Activated gamma-delta T cell treated with anti-CD3 and anti-CD28 coated beads, Interleukin-2, amount 50 U/mL, for 16 hours (primary cell): ENCODE data around the gene AQP6.
"Not testable (repeated sequence)": the region's sequence is repeated elsewhere in the genome, so short reads cannot be mapped to it uniquely, and the experiment has no call there.

Source experiments
- DNase-seq: peaks from one replicate; pipeline ENCODE4 v3.0.0-alpha.2; 2020; ENCODE audit warnings: low read depth

AQP6 gene

DNA sequence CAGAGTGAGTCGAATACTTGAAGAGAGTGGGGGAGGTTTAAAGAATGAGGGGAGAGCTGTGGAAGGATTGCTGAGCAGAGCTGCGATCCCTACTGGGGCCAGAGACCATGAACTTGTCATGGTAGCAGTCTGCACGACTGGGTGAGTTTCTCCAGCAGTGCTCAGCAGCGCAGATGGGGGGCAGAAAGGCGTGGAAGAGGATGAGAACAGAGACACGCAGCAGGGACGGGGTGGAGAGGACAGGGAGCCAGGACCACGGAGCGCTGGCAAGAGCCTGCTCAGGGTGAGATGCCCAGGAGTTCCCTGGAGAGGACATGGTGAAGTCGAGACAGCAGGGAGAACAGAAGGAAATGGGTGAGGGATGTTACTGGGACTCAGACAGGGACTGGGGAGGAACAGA is 2.1 kb upstream of the AQP6 start:
- DNase-seq = no peak

DNA sequence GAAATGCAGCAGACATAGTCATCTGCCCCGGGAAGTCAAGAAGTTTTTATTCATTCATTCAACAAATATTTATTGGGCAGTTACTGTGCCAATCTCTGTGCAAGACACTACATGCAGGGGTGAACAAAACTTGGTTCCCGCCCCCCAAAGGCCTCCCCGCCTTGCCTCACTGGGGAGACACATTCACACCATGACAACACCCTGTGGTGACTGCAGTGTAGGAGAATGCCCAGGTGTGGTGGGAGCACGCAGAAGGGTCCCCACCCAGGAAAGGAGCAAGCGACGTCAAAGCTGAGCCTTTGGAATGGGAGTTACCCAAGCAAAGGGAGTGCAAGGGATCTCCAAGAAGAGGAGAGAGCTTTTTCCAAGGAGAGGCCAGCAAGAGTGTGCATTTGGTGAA is 1.6 kb upstream of the AQP6 start:
- no peak for DNase-seq

DNA sequence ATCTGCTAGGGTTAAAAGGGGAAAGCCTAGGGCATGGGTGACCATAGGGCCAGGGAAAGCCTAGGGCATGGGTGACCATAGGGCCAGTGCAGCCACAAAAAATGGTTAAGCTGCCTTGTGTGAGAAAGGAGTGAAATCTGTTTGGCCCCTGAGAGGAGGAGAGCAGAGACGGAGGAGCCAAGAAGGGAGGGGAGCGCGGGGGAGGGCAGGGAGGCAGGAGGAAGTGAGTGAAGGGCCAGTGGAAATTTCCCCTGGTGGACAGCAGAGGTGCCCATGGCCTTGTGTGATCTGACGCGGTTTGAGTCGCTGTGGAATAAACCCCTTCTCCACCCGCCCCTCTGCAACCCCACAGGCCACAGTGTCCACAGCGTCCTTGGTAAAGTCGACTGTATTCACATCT is 618 bp upstream of the AQP6 start:
- DNase-seq = no peak

DNA sequence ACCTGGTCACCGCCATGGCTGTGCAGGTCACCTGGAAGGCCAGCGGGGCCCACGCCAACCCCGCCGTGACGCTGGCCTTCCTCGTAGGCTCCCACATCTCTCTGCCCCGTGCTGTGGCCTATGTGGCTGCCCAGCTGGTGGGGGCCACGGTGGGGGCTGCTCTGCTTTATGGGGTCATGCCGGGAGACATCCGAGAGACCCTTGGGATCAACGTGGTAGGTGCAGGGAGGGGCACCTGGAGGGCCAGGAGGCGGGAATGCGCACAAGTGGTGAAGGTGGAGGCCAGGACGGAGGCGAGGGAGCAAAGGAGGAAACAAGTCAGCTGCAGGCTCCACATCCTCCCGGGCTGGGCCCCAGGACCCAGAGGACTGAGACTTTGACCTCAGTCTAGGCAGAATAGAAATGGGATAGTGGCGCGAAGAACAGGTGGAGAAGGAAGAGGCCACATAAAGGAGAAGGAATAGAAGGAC is 649 bp downstream of the AQP6 start:
- DNase-seq = no peak

DNA sequence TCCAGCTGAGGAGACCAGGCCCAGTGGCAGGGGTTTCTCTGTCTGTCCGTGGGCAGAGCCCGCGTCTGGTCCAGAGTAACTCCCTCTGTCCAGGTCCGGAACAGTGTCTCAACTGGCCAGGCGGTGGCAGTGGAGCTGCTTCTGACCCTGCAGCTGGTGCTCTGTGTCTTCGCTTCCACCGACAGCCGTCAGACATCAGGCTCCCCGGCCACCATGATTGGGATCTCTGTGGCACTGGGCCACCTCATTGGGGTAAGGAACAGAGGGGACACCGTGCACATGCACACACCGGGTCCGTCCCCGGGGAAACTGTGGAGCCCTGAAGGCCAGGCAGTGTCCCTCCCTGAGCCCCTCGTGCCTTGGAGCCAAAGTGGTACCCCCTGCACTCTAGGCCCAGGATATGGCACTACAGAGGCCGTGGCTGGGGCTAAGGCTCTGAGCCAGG is 1.5 kb downstream of the AQP6 start:
- DNase-seq = no peak

DNA sequence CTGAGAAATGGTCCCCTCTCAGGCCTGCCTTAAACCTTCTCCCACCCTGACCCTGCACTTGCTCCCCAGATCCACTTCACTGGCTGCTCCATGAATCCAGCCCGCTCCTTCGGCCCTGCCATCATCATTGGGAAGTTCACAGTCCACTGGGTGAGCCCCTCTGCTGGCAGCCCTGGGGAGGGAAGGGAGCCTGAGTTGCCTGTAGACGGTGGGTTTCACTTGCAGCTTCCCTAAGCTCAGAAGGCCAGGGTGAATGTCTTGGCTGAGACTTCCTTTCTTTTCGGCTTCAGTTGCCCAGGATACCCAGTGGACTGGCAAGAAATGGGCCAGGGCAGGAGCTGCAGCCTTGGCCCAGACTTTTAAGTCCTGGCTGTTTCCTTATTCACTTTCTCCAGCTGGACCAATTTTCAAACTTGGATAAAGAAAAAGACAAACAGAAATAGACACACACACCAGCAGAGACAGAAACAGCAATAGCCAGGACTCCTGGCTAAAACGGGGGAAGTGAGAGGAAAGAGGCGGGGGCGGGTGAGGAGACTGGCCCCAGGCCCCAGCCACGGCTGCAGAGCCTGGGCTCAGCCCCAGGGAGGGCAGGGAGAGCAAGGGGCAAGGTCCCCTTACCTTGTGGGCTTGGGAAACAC is 2.0 kb downstream of the AQP6 start:
- DNase-seq = no peak

DNA sequence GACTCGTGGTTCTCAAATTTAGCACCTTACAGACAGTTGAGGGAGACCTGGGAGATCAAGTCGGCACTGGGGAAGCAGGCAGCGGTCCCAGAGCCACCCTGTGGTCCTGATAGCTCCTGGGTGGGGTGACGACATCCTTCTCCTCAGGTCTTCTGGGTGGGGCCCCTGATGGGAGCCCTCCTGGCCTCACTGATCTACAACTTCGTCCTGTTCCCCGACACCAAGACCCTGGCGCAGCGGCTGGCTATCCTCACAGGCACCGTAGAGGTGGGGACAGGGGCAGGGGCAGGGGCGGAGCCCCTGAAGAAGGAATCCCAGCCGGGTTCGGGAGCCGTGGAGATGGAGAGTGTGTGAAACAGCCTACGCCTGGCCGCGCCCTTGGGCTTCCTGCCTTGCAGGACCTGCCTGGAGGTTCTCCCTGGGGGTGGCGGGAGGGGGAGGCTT is 2.6 kb downstream of the AQP6 start:
- no peak for DNase-seq

DNA sequence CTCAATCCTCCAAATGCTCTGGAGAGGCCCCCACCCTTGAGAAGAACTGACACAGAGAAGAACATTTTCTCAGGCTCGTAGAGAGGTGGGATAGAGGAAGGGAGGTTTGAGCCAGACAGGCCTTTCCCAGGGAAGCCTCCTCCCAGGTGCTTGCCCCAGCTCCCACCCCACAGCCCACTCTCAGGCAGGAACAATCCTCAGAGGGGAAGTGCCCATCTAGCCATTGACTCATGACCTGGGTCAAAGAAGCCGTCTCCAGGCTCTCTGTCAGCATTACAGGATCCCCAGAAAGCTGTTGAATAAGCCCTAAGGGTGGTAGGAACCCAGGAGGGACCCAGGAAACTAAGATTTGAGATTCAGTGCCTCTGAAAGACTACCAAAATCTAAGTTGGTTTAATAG is 3.8 kb downstream of the AQP6 start:
- DNase-seq = no peak

DNA sequence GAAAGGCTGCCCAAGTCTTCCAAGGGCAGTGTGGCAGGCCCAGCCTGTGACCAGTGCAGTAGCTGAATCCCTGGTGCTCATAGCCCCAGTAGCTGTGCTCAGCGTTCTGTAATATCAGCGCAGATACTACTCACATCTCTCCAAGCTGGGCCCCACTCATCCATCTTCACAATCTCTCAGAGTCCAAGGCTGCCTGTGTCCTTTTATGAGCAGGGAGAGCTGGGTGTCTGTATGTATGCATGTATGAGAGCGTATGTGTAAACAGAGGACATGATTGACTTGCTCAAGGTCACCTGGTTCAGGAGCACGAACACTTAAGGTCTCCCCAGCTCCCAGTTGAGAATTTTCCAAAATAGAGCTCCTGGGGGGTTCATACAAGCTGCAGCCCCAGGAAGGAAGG is 5.4 kb downstream of the AQP6 start:
- DNase-seq = no peak

DNA sequence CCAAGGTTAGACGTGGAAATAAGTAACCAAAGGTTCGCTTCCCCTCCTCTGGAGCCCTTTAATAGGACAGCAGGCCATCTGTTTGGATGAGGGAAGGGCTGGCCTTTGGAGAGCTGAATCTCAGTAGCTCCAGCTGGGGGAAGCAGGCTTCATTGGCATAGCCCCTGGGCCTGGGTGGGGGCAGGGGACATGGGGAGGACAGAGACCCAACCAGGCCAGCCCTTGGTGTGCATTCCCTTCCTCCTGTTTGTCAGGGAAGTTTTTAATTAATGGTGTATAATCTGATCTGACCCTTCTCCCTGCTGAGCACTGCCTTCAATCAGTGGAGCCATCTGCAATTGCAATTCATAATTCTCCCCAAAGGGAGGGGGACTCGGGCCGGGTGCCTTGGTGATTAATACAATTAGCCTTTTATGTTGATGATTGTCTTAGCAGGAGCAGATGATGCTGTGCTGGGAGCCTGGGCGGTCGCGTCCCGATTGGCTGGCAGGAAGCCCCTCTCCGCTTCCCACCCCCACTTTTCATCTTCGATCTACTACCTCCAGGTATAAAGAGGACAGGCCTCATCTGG is 6.4 kb downstream of the AQP6 start:
- DNase-seq = no peak

DNA sequence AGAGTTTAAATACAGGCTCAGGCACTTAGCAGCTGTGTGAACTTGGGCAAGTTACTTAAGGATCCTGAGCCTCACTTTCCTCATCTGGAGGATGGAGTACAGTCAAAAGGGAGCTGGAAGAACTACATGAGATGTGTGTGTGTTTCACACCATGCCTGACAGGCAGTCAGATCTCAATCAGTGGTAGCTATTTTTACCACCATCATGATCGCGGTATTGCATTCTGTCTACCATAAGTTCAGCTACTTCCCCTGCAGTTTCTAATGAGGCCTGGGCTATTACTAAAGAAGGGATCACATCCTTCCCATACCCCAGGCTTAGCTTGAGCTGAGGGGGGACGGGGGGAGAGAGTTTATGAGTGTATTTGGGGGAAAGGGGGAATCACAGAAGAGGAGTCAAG is 7.0 kb downstream of the AQP6 start:
- no peak for DNase-seq

DNA sequence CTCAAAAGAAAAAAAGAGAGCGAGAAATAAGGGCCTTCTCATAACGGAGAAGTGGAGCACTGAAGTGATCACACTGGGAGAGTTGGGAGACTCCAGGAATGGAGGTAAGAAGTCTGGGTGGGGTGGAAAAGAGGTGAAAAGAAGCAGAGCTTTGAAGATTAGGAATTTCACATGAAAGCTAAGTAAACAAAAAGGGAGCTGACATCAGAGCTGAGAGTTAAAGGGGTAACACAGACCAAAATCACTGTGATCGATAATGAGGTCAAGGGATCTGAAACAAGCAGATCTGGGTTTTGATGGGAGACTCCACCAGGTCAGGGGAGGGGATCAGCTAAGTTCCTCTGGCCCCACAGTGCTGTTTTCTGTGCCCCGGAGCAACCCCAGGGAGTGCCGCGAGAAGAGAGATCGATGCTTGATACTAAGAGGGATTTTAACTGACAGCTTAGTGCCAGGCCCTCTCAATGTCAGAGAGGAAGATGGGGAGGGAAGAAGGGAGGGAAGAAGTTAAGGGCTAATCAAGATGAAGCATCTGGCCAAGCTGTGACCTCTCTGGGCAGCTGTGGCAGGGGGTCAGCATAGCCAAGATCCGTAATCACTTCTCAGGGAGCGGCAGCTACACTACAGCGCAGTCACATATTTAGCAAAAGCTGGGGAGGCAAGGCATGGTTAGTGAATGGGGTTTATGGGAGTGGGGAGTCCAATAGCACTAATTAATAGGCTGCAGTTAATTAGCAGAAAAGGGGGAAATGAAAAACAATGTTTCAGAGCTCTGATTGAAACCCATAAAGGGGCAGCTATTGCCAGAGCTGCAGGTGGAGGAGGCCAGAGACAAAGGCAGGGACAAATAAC is 8.0 kb downstream of the AQP6 start:
- no peak for DNase-seq

DNA sequence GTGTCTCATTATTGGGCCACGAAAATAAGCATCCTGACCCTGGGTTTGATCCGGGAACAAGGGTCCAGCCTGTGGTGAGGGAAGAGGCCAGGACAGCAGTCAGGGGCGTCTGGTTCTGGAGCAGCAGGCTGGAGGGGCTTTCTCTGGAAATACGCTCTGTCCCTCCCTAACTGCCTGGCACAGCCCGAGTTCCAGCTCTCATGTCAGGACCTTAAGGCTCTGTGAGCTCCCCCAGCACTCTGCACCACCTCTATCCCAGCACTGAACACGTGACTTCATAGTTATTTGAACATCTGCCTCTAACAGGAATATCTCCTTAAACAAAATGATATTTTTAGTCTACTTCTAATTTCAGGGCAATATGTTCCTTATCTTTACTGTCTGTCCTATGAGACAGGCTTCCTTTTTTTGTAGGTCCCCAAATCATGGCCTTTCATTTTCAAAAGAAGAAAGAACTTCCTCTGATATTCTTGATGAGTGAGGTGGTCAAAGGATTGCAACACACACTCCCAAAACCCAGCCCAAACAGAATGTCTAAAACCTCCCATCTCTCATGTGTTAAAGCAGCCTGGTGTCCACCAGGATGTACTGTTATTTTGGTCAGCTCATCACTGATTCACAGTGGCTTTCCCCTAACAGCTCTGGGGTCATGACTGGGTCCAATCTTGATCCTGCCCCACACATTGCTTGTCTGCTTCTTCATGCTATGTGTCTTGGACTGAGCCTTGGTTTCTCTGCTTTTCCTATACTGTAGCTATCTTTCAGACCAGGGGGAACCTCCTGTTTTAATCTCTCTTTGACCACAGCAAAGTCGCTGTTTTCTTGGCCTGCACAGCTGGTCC is 9.7 kb downstream of the AQP6 start:
- no peak for DNase-seq

DNA sequence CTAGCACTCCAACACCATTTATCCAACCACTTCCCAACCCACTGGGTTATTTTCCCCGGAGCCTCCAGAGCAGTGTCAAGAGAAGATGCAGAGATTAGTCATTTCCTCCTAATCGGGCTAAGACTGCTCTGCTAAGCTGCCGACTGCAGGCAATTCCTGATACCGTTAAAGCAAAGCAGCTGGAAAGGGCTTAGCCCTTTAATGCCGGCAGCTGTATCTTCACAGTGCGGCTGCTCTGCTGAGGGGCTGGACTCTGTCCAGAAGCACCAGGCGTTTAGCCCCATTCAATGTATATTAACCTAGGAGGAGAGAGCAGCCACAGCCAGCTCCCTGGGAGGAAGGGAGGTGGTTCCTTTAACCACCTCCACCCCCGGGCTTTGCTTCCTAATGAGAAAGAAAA is 11.1 kb downstream of the AQP6 start:
- DNase-seq = no peak

DNA sequence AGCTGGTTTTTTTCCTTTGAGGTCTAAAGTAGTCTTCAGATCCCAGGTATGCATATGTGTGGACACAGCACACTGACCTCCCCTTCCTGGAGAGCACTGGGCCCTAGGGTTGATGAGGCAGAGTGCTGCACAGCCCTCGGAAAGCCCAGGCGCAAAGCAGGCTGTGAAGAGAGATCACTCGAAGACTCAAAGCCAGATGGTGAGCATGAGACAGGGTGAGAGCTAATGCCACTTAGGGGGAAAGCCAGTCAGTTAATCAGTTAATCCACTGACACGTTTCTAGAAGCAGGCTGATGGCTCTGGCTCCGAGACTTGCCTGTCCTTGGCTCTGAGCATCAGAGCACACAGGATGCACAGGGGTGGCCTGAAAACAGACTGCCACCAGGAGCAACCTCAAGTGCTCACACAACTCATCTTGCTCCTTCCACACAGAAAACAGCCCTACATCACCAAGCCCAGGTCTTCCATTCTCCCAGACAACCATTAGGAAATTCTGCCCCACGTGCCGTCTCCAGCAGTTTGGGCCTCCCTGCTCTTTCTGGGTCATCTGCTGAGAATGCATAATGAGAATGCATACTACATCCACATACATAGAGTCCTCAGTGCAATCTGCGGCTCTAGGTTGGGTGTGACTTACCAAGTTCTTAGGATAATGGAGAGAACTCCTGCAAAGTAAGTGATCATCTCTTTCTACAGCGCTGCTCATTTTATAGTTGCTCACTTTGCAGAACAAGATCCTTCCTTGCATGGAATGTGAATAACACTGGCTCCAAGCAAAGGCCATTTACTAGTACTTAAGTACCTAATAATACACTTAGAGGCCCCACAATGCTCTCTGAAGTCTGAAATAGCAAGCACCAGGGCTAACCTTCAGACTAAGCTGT is 12.0 kb downstream of the AQP6 start:
- DNase-seq = no peak

DNA sequence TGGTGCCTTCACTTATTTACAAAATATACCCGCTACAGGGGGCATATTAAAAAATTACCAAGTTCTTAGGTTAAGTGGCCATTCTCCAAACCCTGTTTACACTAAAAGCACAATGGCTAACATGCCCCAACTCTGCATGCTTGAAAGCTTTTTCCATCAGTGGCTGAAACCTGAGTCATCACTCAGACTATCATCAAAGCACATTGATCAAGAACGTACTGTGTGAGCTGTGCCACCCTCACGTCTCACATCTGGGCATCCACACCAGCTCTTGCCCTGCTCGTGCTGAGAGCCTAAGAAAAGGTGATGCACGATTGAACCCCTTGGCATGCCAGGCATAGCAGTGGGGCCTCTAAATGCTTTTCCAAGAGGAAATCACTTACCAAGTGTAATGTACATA is 13.2 kb downstream of the AQP6 start:
- no peak for DNase-seq

DNA sequence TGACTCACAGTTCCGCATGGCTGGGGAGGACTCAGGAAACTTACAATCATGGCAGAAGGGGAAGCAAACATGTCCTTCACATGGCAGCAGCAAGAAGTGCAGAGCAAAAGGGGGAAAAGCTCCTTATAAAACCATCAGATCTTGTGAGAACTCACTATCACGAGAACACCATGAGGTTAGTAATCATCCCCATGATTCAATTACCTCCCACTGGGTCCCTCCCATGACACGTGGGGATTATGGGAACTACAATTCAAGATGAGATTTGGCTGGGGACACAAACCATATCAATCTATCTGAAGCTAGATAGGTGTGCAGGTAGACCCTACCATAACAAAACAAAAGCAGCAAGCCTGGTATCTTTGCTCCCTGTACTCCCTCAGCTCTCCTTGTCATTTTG is 13.7 kb downstream of the AQP6 start:
- DNase-seq = not testable (repeated sequence)

DNA sequence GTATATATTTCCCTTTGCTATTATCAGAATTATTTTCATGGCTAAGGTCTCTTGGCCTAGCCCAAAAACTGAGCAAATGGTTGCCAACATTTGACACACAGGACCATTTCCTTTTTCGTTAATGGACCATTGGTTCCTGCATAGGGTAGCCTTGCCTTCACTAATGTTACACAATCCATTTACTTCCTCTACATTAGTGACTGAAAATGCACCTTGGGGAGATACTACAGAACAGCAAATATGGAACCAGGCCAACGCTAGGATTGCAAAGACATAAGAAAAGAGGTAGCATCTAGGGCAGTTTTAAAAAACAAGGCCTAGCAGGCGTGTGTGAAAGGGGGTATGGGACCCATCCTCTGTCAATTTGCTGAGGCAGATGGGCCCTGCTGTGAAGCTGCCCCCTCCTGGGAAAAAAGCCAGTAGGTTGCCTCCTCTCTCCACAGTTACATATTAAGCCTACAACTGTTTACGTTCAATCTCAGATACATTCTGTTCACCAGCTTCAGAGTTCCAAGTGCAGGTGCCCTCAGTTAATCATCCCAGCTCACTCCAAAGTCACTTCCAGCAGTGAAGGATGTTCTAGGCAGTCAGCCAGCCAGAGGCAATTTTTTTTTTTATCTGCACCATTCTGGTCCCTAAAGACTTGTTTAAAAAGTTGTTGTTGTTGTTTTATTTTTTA is 15.0 kb downstream of the AQP6 start:
- DNase-seq = no peak

DNA sequence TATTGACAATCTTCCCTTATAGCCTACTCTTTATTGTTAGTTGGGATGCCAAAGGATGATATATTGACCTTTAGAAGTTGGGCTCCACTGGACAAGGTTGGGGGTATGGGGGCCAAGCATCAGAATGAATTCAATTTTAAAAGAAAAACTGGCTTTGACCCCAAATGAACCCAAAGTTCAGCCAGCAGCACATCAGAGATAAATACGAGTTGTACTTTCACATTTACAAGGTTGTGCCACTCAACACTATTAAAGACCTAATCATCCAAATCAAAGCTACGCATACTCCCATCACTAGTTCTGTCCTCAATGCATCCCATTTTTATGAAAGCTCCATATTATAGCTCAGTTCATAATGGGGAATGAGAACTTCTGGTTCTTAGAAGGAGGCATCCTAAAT is 16.7 kb downstream of the AQP6 start:
- not testable (repeated sequence) for DNase-seq

DNA sequence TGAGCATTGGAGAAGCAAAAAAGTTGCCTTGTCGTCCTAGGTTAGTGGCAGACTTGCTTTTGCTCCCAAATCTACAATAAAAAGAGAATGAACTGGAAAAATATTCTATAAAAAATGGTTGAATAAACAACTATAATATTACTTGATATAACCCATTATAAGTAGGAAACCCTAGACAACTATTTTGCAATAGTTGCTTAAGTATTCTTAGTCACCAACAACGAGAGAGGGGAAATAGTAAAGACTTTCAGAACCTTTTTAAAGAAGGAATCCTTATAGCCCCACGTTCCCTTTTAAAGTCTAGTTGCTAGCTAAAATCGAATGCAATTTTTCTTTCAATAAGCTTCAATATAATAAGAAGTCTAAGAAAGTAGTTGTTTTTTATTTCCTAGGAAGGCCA is 17.5 kb downstream of the AQP6 start:
- no peak for DNase-seq

DNA sequence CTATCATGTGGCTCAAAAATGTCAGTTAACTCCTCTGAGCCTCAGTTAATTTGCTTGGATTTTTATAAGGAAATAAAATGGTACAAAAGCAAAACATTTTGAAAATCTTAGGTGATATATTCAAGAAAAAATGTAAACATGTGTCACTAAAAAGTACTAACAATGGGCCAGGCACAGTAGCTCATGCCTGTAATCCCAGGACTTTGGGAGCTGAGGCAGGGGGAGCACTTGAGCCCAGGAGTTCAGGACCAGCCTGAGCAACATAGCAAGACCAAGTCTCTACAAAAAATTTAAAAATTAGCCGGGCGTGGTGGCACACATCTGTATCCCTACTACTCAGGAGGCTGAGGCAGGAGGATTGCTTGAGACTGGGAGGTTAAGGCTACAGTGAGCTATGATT is 25.7 kb downstream of the AQP6 start:
- DNase-seq = no peak
